K562 (cell line): ENCODE data around the gene SLC35B4. TPM values are rescaled to one million over a fixed set of nuclear protein-coding genes. Genes with fewer than 3 reads are reported as not detected.
A peak's percentile ranks its signal among the peaks of the same experiment; 100 is the strongest.

Source experiments
- ETV1 ChIP-seq: fragments of 450-650 bp; conservative IDR thresholded peaks from 2 replicates; pipeline ENCODE4 v1.6.1; 2016; ENCODE audit warnings: missing genetic modification characterization, control low read depth, low read depth, missing compliant biosample characterization
- RREB1 ChIP-seq: fragments of 250-450 bp; sonication (Bioruptor Pico); IDR thresholded peaks from 2 replicates; pipeline ENCODE4 v1.4.0; 2020
- SMC3 ChIP-seq: conservative IDR thresholded peaks from 2 replicates; pipeline ENCODE4 v1.6.1; 2011; ENCODE audit warnings: low read depth, low read length, improper control_type of control experiment; ENCODE audit not compliant: insufficient read depth
- ZBTB1 ChIP-seq: sonication (generic); formaldehyde crosslinking; IDR thresholded peaks from 2 replicates; pipeline ENCODE4 v1.8.1; 2023; ENCODE audit warnings: missing genetic modification reagents, low read depth, mild to moderate bottlenecking, borderline replicate concordance
- ZNF263 ChIP-seq: sonication (generic); formaldehyde crosslinking; IDR thresholded peaks from 2 replicates; pipeline ENCODE4 v1.8.0; 2022; ENCODE audit warnings: mild to moderate bottlenecking, missing genetic modification reagents, borderline replicate concordance
- ZNF76 ChIP-seq: fragments of 250-450 bp; sonication (Bioruptor Pico); IDR thresholded peaks from 2 replicates; pipeline ENCODE4 v1.4.0; 2020; ENCODE audit warnings: mild to moderate bottlenecking, moderate library complexity, borderline replicate concordance
- polyA plus RNA-seq, 8 experiments: library from polyadenylated mRNA; depleted of rRNA in 4 of 8; stranded (reverse) in 5 of 8; unstranded in 3 of 8; fragments of >200 nt; fragmentation: Nextera tagmentation in 2 of 8; fragmentation: Illumina TruSeq in 1 of 8; extraction: Ambion mirVana in 2 of 8; extraction: Trizol in 1 of 8; gene quantifications; 2 replicates each; pipeline versions ENCODE4 v1.2.1 to v1.2.3, GENCODE V29; 2011 to 2014; ENCODE audit warnings: inconsistent platforms in 1 of 8, missing spikeins in 1 of 8
- total RNA-seq, 7 experiments: library from RNA; depleted of rRNA in 6 of 7; stranded (reverse); fragments of >200 nt in 6 of 7; fragmentation: Illumina TruSeq in 2 of 7; extraction: Trizol in 2 of 7; gene quantifications; 2 replicates each; pipeline versions ENCODE4 v1.2.1 to v1.2.3, GENCODE V29; 2011 to 2021; ENCODE audit warnings: low replicate concordance in 1 of 7
- TF ChIP-seq, protein P1 (sequence below), 2 experiments: fragments of 450-650 bp in 1 of 2; sonication (generic) in 1 of 2; formaldehyde crosslinking in 1 of 2; IDR thresholded peaks; 2 replicates each; pipeline versions ENCODE4 v1.7.1 to v1.9.0; 2016 to 2022; ENCODE audit warnings: inconsistent platforms in 1 of 2, mild to moderate bottlenecking in 1 of 2, missing genetic modification reagents in 1 of 2
- TF ChIP-seq, protein P2 (sequence below): IDR thresholded peaks from 2 replicates; pipeline ENCODE4 v1.6.1; 2014; ENCODE audit warnings: antibody characterized with exemption

Gene SLC35B4
- total and polyA plus RNA-seq, 9 of the 15 experiments (the other 6 are each of a cell fraction or from before 2014, with no cell fraction given): 6.1 to 34.9 (median 17.6) TPM

GRCh38 chr7:134316539-134317344 is at the start of gene SLC35B4 (continued):
- TF ChIP-seq RREB1 (CRISPR knock-in tag) (peak; percentile 82), ZNF76 (CRISPR knock-in tag) (no peak), ETV1 (peak; percentile 85), ZNF263 (CRISPR knock-in tag) (peak; percentile 34; the same call in 1 of the 2 replicates), ZBTB1 (CRISPR knock-in tag) (peak; percentile 88), SMC3 (no peak)
- TF ChIP-seq, protein P1, sequence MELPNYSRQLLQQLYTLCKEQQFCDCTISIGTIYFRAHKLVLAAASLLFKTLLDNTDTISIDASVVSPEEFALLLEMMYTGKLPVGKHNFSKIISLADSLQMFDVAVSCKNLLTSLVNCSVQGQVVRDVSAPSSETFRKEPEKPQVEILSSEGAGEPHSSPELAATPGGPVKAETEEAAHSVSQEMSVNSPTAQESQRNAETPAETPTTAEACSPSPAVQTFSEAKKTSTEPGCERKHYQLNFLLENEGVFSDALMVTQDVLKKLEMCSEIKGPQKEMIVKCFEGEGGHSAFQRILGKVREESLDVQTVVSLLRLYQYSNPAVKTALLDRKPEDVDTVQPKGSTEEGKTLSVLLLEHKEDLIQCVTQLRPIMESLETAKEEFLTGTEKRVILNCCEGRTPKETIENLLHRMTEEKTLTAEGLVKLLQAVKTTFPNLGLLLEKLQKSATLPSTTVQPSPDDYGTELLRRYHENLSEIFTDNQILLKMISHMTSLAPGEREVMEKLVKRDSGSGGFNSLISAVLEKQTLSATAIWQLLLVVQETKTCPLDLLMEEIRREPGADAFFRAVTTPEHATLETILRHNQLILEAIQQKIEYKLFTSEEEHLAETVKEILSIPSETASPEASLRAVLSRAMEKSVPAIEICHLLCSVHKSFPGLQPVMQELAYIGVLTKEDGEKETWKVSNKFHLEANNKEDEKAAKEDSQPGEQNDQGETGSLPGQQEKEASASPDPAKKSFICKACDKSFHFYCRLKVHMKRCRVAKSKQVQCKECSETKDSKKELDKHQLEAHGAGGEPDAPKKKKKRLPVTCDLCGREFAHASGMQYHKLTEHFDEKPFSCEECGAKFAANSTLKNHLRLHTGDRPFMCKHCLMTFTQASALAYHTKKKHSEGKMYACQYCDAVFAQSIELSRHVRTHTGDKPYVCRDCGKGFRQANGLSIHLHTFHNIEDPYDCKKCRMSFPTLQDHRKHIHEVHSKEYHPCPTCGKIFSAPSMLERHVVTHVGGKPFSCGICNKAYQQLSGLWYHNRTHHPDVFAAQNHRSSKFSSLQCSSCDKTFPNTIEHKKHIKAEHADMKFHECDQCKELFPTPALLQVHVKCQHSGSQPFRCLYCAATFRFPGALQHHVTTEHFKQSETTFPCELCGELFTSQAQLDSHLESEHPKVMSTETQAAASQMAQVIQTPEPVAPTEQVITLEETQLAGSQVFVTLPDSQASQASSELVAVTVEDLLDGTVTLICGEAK (IDR thresholded peaks at IDR 0.05): peak; percentile 95
- TF ChIP-seq, protein P1 (CRISPR knock-in tag; IDR thresholded peaks at IDR 0.05): peak; percentile 20; the same call in 1 of the 2 replicates
- TF ChIP-seq, protein P2, sequence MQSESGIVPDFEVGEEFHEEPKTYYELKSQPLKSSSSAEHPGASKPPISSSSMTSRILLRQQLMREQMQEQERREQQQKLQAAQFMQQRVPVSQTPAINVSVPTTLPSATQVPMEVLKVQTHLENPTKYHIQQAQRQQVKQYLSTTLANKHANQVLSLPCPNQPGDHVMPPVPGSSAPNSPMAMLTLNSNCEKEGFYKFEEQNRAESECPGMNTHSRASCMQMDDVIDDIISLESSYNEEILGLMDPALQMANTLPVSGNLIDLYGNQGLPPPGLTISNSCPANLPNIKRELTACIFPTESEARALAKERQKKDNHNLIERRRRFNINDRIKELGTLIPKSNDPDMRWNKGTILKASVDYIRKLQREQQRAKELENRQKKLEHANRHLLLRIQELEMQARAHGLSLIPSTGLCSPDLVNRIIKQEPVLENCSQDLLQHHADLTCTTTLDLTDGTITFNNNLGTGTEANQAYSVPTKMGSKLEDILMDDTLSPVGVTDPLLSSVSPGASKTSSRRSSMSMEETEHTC: peak; percentile 46; the same call in 1 of the 2 replicates
